Measurements from ENCODE around the gene PARD6B. TPM values are rescaled to one million over a fixed set of nuclear protein-coding genes. Genes with fewer than 3 reads are reported as not detected.
A peak's percentile ranks its signal among the peaks of the same experiment; 100 is the strongest.

PARD6B gene
- total RNA-seq, 1 donor from 2014 or later, result 52.2 TPM

GRCh38 chr20:50715694-50716093 lies 15.7 kb upstream of the PARD6B start:
- H3K4me1 Mint-ChIP-seq, result peaks cover 42% of the 10 kb centered on the region
- no peak overlapping the region for H3K4me3 Mint-ChIP-seq
- TF ChIP-seq, protein P1, sequence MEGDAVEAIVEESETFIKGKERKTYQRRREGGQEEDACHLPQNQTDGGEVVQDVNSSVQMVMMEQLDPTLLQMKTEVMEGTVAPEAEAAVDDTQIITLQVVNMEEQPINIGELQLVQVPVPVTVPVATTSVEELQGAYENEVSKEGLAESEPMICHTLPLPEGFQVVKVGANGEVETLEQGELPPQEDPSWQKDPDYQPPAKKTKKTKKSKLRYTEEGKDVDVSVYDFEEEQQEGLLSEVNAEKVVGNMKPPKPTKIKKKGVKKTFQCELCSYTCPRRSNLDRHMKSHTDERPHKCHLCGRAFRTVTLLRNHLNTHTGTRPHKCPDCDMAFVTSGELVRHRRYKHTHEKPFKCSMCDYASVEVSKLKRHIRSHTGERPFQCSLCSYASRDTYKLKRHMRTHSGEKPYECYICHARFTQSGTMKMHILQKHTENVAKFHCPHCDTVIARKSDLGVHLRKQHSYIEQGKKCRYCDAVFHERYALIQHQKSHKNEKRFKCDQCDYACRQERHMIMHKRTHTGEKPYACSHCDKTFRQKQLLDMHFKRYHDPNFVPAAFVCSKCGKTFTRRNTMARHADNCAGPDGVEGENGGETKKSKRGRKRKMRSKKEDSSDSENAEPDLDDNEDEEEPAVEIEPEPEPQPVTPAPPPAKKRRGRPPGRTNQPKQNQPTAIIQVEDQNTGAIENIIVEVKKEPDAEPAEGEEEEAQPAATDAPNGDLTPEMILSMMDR (IDR thresholded peaks at IDR 0.05; ENCODE audit: unreplicated experiment), result no peak
- DNase-seq (ENCODE audit: low spot score in 2 of 2, unreplicated experiment in 2 of 2), result no peak
- no peak overlapping the region for H3K27ac Mint-ChIP-seq
- H3K27me3 Mint-ChIP-seq (ENCODE audit: low read depth), result no peaks in the 10 kb centered on the region
- no peaks in the 10 kb centered on the region for H3K36me3 Mint-ChIP-seq
- no peaks in the 10 kb centered on the region for H3K9me3 Mint-ChIP-seq

- H3K36me3 Mint-ChIP-seq, result no peaks in the 10 kb centered on the region
- no peaks in the 10 kb centered on the region for H3K27me3 Mint-ChIP-seq (ENCODE audit: low read depth)
- H3K4me1 Mint-ChIP-seq, result peaks cover 35% of the 10 kb centered on the region
- H3K4me3 Mint-ChIP-seq, result no peak overlapping the region
- DNase-seq (ENCODE audit: low spot score in 2 of 2, unreplicated experiment in 2 of 2), result no peak
- H3K27ac Mint-ChIP-seq, result no peak overlapping the region
- TF ChIP-seq, protein P1 (IDR thresholded peaks at IDR 0.05; ENCODE audit: unreplicated experiment), result no peak
- H3K9me3 Mint-ChIP-seq, result no peaks in the 10 kb centered on the region
Observed at GRCh38 chr20:50716518-50716917, 14.9 kb upstream of the PARD6B start.

DNA sequence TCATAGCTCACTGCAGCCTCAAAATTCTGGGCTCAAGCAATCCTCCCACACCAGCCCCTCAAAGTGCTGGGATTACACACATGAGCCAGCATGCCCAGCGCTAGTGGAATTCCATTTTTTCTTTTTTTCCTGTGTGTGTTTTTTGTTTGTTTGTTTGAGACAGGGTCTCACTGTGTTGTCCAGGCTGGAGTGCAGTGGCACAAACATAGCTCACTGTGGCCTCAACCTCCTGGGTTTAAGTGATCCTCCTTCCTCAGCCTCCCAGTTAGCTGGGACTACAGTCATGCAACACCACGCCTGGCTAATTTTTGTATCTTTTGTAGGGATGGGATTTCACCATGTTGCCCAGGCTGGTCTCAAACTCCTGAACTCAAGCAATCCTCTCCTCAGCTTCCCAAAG lies 14.1 kb upstream of the PARD6B start:
- H3K27ac Mint-ChIP-seq, result no peak overlapping the region
- no peaks in the 10 kb centered on the region for H3K9me3 Mint-ChIP-seq
- TF ChIP-seq, protein P1 (IDR thresholded peaks at IDR 0.05; ENCODE audit: unreplicated experiment), result no peak
- H3K4me3 Mint-ChIP-seq, result no peak overlapping the region
- no peaks in the 10 kb centered on the region for H3K27me3 Mint-ChIP-seq (ENCODE audit: low read depth)
- peaks cover 32% of the 10 kb centered on the region for H3K4me1 Mint-ChIP-seq
- DNase-seq (ENCODE audit: low spot score in 2 of 2, unreplicated experiment in 2 of 2), result no peak
- no peaks in the 10 kb centered on the region for H3K36me3 Mint-ChIP-seq

GRCh38 chr20:50717974-50718761 lies 13.2 kb upstream of the PARD6B start:
- no peak for DNase-seq (ENCODE audit: low spot score in 2 of 2, unreplicated experiment in 2 of 2)
- Mint-ChIP-seq H3K27ac (peak overlapping the region; percentile 88), H3K9me3 (no peaks in the 10 kb centered on the region), H3K4me1 (peaks cover 30% of the 10 kb centered on the region), H3K36me3 (no peaks in the 10 kb centered on the region), H3K27me3 (ENCODE audit: low read depth) (no peaks in the 10 kb centered on the region), H3K4me3 (no peak overlapping the region)
- TF ChIP-seq, protein P1 (IDR thresholded peaks at IDR 0.05; ENCODE audit: unreplicated experiment), result no peak

DNA sequence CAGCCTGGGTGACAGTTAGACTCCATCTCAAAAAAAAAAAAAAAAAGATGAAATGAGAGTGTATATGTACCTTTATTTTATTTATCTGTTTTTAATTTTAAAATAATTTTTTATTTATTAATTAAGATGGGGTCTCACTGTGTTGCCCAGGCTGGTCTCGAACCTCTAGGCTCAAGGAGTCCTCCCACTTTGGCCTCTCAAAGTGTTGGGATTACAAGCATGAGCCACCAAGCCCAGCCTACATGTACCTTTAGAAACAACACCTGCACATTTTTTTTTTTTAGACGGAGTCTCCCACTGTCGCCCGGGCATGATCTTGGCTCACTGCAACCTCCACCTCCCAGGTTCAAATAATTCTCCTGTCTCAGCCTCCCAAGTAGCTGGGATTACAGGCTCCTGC lies 12.1 kb upstream of the PARD6B start:
- no peak overlapping the region for H3K27ac Mint-ChIP-seq
- H3K9me3 Mint-ChIP-seq, result no peaks in the 10 kb centered on the region
- DNase-seq (ENCODE audit: low spot score in 2 of 2, unreplicated experiment in 2 of 2), result no peak
- H3K4me3 Mint-ChIP-seq, result no peak overlapping the region
- no peaks in the 10 kb centered on the region for H3K27me3 Mint-ChIP-seq (ENCODE audit: low read depth)
- TF ChIP-seq, protein P1 (IDR thresholded peaks at IDR 0.05; ENCODE audit: unreplicated experiment), result no peak
- H3K4me1 Mint-ChIP-seq, result peaks cover 23% of the 10 kb centered on the region
- H3K36me3 Mint-ChIP-seq, result no peaks in the 10 kb centered on the region
